H1 (cell line): ENCODE measurements around the gene CFAP74. TPM values are rescaled to one million over a fixed set of nuclear protein-coding genes. Genes with fewer than 3 reads are reported as not detected.

Source experiments
- CHD2 ChIP-seq: IDR thresholded peaks from 2 replicates; pipeline ENCODE4 v1.6.1; 2012; ENCODE audit warnings: low read length, improper control_type of control experiment
- CTBP2 ChIP-seq: IDR thresholded peaks from 2 replicates; pipeline ENCODE4 v1.7.0; 2011; ENCODE audit warnings: borderline replicate concordance, mild to moderate bottlenecking, moderate library complexity, mixed read lengths, low read length; ENCODE audit not compliant: insufficient read depth, insufficient read length
- RNF2 ChIP-seq: fragments of 200-900, 300-1000 bp; sonication (generic); IDR thresholded peaks from 2 replicates; pipeline ENCODE4 v1.7.1; 2016; ENCODE audit warnings: borderline replicate concordance, low read depth, mild to moderate bottlenecking, antibody characterized with exemption, low read length; ENCODE audit not compliant: poor library complexity, severe bottlenecking; ENCODE audit errors: missing control alignments
- RXRA ChIP-seq: IDR thresholded peaks from 2 replicates; pipeline ENCODE4 v1.6.1; 2011; ENCODE audit warnings: low read depth, mild to moderate bottlenecking, low read length, moderate library complexity; ENCODE audit not compliant: insufficient read depth
- polyA plus RNA-seq, 7 experiments: library from polyadenylated mRNA; depleted of rRNA in 3 of 7; stranded (reverse) in 5 of 7; unstranded in 2 of 7; fragments of >200 nt in 5 of 7; fragments of 200-250 nt in 2 of 7; gene quantifications; 1 replicate in 5 of 7; 2 replicates in 1 of 7; 4 replicates in 1 of 7; pipeline versions ENCODE4 v1.2.1 to v1.2.3, GENCODE V29; 2011 to 2013; ENCODE audit warnings: missing spikeins in 2 of 7, mixed read lengths in 2 of 7
- total RNA-seq: library from RNA; stranded (reverse); fragmentation: NEBNext Ultra II Directional; extraction: Animal tissue kit (Norgen Biotek cat#: 25700); gene quantifications from 2 replicates; pipeline ENCODE4 v1.2.1, GENCODE V29; 2021

The CFAP74 gene
- total and polyA plus RNA-seq, 2 of the 8 experiments (the other 6 are each of a cell fraction or from before 2014, with no cell fraction given): 0.09 to 0.20 TPM

- no peak for TF ChIP-seq CTBP2
- TF ChIP-seq RNF2: no peak
- no peak for TF ChIP-seq RXRA
- no peak for TF ChIP-seq CHD2
These were observed 64.1 kb downstream of the CFAP74 start (continued) for GRCh38 chr1:1939296-1940122.
